NCI-H2171 (cell line): Measurements from ENCODE around the gene LCLAT1.

Experiments
- DNase-seq: peaks from one replicate; lab custom pipeline; 2025; lab: John Stamatoyannopoulos, UW

Gene LCLAT1

DNA sequence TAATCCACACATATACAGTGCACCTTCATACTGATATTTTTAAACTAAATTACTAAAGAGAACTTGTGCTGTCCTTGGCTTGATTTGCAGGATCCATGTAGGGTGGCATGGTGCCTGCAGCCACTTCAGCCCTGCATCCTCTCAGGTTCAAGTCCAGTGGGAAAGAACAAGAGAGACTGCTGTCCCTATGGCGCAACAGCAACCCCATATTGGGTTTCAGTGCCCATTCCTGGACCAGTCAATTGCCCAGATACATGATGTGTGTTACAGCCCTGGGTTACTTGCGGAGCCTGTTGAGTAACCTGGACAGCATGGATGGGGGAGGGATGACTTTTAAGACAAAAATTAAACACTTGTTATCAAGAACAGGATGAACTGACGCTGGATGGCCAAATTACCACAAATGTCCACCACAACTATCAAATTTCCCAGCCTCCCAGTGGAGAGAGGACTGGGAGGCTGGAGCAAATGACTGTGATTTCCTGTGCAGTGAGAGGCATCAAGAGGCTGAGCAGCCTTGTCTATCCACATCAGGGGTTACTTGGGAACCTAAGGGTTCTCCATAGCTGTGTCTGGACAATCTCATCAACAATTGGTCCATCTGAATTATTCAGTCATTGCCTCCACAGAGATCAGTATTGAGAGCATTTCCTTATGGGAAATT, 198.2 kb downstream of the LCLAT1 start:
- DNase-seq = no peak

- no peak for DNase-seq
These were observed 198.7 kb downstream of the LCLAT1 start for GRCh38 chr2:30645745-30646119.

DNA sequence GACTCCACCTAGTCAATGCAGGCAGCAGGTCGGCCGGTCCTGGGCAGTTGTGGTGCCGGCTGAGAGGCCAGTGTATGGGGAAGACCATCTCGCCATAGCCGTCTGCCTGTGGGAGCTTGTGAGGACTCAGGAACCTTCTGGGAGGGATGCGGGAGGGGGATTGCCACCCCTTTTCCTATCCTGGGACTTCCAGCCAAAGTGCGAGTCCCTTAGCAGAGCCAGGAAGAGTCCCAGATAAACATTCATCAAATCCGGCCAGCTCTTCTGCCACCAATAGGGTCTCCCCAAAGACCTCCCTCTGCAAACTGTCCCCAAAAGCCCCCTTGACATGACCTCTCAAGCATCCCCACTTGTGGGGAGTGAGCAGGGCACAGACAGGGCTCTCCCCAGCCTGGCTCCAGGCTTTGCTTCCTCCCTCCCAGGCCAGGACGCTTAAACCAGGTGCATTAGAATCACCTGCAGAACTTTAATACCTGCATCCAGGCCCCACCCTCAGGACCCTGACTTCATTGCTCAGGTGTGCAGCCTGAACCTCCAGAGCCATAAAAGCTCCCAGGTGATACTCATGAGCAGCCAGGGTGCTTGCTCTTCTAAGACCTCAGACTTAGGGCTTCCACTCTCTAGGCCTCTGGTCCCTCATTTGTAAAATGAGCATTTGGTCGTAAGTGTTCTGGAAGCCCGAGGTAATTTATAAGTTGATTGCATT, 200.9 kb downstream of the LCLAT1 start:
- no peak for DNase-seq

DNA sequence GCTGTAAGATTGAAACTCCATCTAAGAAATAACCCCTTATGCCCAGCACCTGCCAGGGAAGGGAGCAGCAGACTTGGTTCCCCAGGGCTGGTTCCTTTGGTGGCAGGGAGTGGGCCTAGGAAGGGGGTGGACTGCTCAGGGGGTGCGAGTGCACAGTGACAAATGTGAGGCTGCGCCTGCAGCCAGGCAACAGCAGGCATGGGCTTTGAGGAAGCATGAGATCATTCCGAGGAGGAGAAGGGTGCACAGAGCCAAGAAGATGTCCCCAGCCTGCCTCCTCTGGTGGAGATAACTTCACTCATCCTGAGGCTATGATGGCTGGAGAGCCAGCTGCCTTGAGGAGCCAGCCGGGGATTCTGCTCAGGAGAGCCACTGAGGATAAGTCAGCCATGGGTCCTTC, 202.2 kb downstream of the LCLAT1 start:
- DNase-seq = no peak

DNA sequence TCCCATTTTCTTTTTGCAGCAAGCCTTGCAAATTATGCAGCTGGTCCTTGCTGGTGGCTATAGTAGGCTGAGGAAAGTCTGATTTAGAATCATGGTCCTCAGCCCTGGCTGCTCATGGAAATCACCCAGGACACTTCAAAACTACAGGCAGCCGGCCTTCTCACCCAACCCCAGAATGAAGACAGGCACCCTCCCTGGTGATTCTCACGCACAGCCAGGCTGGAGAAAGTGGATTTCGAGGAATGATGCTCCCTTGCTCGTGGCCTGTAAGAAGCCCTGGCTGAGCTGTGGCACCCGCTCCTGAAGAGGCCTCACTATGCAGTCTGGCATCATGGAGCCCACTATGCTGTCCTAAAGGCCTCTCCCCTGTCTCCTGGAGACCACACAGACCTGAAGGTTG, 202.8 kb downstream of the LCLAT1 start:
- no peak for DNase-seq

GRCh38 chr2:30652271-30652915, 205.3 kb downstream of the LCLAT1 start:
- DNase-seq = no peak

GRCh38 chr2:30653847-30654246, 206.8 kb downstream of the LCLAT1 start:
- no peak for DNase-seq

DNA sequence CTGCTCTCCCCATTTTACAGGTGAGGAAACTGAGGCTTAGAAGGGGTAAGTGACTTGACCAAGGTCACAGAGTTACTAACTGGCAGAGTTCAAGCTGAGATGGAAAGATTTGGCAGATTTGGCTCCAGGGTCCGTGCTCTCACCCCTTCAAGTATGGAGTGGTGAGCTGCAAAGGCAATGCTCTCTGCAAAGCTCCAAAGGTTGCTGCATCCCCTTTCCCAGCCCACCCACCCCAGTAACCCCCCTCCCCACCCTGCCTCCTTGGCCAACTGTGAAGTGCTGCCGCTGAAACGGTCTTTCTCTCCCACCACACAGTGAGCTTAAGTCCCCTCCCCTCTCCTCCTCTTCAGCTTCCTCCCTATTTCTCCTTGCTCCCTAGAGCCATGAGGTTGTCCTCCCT, 207.4 kb downstream of the LCLAT1 start:
- no peak for DNase-seq

DNA sequence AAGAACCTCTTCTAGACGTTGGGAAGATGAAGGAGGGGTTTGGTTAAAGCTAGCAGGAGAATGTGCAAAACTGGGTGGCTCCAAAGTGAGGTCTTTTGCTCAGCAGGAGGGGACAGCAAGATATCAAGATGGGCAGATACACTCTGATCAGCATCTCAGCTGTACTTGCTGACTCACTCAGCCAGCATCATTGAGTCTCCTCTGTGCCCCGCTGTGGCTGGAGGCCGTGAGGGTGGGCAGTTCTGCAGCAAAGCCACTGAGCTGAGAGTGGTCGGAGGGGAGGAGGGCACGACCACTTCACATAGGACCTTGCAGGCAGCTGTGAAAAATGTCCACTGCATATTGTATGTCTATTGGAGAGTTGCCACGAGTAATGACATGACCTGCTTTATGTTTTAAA, 208.2 kb downstream of the LCLAT1 start:
- no peak for DNase-seq

DNA sequence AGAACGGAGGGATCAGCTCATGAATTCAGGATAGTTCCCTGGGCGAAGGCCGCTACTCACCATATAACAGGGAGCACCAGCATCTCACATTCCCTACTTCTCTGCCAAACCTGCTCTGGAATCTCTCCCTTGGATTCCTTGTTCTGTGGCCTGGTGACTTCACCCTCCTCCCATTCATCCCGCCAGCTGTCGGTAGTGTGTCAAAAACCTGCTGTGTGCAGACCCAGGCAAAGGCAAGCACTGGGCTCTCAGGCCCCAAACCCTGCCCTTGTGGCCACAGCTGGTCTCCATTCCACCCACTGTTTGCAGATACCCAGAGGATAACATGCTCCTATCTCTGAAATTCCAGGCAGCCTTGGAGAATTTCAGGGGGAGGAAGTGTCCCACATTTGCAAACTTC, 208.6 kb downstream of the LCLAT1 start:
- DNase-seq = no peak

DNA sequence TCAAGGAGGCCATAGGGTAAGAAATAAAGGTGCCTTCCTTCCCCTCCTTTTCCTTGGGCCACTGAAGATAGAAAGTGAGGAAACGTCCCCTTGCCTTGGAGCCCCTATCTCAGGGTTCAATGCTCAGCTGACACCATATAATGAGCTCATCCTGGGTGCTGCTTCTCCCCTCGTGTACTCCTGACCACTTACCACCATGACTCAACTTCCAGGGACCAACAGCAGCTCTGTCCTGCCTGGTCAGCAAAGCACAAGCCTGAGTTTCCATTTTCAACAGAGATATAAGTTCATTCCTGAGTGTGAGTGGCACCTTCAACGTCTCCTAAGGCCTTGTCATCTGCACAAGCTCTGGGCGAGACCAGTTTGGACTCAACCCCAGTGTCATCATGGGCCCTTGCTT, 209.0 kb downstream of the LCLAT1 start:
- DNase-seq = no peak

DNA sequence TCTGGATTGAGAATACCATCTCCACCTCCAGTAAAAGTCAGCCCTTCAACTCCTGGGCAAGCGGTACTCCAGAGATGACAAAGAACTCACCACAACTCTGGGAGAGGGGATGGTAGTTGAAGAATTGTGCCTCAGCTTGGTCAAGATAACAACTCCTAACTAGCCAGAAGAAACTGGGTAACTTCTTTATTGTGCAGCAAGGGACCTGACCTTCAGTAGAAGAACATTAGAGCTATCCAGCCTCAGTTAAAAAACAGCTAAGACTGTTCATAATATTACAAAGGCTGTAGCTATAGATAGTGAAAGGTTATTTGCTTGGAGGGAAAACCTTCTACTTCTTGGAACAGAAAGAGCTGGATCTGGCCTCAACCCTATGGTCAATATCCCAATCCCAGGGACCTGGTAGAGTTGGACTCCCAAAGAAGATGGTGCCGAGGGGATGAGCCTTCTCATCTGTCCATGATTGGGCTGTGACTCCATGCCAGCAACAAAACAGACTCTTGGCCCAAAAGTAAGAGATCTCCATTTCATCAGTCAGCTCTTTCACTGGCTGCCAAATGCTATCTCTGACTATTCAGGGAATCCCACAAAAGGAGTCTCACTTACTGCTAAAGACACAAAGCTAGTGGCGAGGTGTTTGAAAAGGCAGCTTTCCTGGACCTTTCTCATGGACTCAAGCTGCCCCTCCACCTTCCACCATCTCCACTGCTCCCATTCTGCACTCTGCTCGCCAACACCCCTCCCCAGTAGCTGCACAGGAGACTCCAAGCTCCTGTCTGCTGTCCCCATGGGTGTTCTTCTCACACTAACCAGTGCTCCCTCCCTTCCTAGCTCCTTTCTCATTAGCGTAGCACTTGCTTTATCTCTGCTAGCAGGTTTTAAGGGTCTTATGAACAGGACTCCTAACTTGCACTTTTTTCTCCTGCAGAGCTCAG, 214.4 kb downstream of the LCLAT1 start:
- DNase-seq = no peak

DNA sequence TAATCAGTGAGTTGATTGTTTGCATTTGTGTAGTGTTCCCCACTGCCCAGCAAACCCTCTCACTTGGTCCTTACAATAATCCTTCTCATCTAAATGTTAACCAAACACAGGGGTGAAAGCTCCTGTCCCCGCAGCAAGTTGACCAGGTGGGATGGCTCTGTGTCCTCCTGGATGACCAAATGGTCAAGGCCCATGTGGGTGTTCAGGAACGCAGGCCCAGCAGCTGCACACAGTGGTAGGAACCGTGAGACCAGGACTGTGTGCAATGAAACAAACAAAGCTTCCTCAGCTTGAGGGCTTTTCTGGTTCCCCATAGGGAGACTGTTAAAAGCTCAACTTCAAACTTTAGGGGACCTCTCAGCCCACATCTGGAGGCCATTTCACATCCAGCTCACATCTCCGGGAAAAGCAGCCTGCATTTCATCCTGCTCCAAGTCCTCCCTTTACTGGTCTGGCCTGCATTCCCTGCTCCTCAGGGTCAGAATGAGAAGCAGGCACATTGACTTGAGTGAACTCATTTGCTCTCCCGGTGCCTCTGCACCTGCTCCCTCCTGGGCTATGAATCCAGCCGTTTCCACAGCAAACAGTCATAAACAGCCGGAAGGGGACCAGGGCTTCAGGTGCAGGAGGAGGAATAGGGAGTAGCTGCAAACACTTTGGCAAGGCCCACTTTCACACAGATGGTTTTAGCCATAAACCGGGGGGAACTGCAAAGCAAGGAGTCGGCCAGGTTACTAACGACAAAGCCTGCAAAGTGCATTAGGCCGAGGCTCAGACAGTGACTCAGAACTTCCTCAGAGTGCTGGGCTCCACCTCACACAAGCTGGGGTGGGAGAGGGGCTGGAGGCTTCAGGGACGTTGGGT, 215.5 kb downstream of the LCLAT1 start:
- no peak for DNase-seq

GRCh38 chr2:30663321-30663720, 216.3 kb downstream of the LCLAT1 start:
- DNase-seq = no peak

- no peak for DNase-seq
These were observed 216.8 kb downstream of the LCLAT1 start for GRCh38 chr2:30663806-30664205.

- DNase-seq = no peak
These were observed 217.8 kb downstream of the LCLAT1 start for GRCh38 chr2:30664761-30665358.

DNA sequence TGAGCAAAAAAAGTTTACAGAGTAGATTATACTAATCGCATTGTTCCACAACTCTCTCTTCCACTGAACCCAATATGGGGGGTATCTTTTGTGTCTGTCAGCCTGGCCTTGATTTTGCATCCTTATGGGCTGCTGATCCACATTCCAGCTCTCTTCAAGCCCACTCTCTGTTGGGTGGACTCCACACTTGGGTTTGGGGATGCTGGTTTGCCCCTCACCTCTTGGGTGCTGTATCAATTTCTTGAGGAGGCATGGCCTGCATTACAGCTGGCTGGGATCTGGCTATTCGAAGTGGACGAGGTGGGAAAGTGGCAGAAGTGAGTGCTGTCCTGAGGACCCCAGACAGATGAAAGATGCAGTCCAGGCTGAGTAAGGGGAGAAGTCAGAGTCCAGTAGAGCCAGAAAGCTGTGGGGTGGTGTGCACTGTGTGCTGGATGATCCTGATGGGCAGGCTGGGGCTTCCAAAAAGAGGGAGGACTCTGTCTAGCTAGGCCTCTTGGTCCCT, 218.8 kb downstream of the LCLAT1 start:
- DNase-seq = no peak

DNA sequence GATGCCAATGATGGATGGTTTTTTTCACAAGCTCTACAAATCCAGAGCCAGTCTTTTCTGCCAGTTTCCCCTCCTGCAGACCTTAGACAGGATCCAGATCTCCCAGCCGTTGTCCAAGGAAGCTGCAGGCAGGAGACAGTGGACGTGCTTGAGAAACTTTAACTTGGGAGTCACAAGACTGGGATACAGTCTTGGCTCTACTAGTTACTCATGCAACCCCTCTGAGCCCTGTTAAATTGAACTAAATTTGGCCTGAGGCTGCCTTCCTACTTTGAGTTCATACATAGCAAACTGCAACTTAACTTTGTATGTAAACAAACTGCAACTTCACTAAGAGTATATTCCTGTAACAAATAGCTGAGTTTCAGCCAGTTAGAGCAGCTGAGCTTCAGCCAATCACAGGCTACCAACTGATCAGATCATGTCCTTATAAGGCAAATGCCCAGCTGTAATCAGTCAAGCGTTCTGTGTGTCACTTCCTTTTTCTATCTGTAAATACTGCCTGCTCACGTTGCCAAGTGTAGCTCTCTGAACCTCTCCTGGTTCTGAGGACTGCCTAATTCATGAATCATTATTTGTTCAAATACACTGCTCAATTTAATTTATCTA, 219.3 kb downstream of the LCLAT1 start:
- DNase-seq = no peak

DNA sequence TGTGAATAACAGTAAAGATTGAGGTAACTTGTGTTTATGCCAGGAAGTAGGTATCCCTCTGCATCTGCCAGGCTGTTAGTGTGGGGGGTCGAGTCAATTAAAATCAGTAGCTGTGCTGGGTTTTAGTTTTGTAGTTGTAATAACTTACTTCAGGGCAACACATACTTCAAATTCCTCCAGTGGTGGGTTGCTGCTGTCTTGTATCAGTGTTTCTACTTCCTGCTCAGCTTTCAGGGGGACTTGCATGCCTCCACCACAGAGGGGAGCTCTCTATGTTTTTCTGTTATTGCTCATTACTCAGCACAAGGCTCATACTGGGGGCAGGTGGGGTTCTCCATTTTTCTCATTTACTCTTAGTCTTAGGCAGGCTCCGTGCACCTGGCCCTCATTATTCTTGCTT, 223.4 kb downstream of the LCLAT1 start:
- DNase-seq = no peak

- no peak for DNase-seq
These were observed 226.1 kb downstream of the LCLAT1 start for GRCh38 chr2:30673127-30673526.
